Measurements from ENCODE around the gene HIVEP1.

- TF ChIP-seq CTCF (IDR thresholded peaks at IDR 0.05) (no peak), POLR2A (IDR thresholded peaks at IDR 0.05) (no peak)
Measured at GRCh38 chr6:12110523-12111362, 98.6 kb downstream of the HIVEP1 start.
